ENCODE data around the gene NHEJ1.

The NHEJ1 gene

GRCh38 chr2:219030177-219030940 lies 130.3 kb downstream of the NHEJ1 start:
- Histone ChIP-seq H3K27me3 (ENCODE audit: control insufficient read depth in 1 of 2, insufficient read depth in 2 of 2, low read length in 2 of 2) (no peaks in the 10 kb centered on the region), H3K4me3 (ENCODE audit: low read depth in 1 of 2, low read length in 2 of 2) (no peak overlapping the region), H3K9me3 (ENCODE audit: control insufficient read depth in 1 of 2, low read length in 2 of 2) (no peaks in the 10 kb centered on the region), H3K27ac (ENCODE audit: low read depth, low read length) (no peak overlapping the region), H3K9ac (ENCODE audit: low read depth in 1 of 2, low read length in 2 of 2) (no peak overlapping the region), H3K4me1 (ENCODE audit: control insufficient read depth in 1 of 2, insufficient read depth in 2 of 2, low read length in 2 of 2) (no peaks in the 10 kb centered on the region), H3K36me3 (ENCODE audit: control insufficient read depth in 1 of 2, insufficient read depth in 2 of 2, low read length in 2 of 2) (no peaks in the 10 kb centered on the region)

GRCh38 chr2:219029829-219030165 lies 130.8 kb downstream of the NHEJ1 start:
- Histone ChIP-seq H3K4me3 (ENCODE audit: low read depth in 1 of 2, low read length in 2 of 2) (no peak overlapping the region), H3K9ac (ENCODE audit: low read depth in 1 of 2, low read length in 2 of 2) (no peak overlapping the region), H3K27ac (ENCODE audit: low read depth, low read length) (no peak overlapping the region), H3K9me3 (ENCODE audit: control insufficient read depth in 1 of 2, low read length in 2 of 2) (no peaks in the 10 kb centered on the region), H3K36me3 (ENCODE audit: control insufficient read depth in 1 of 2, insufficient read depth in 2 of 2, low read length in 2 of 2) (no peaks in the 10 kb centered on the region), H3K27me3 (ENCODE audit: control insufficient read depth in 1 of 2, insufficient read depth in 2 of 2, low read length in 2 of 2) (no peaks in the 10 kb centered on the region), H3K4me1 (ENCODE audit: control insufficient read depth in 1 of 2, insufficient read depth in 2 of 2, low read length in 2 of 2) (no peaks in the 10 kb centered on the region)

GRCh38 chr2:219028996-219029828 lies 131.4 kb downstream of the NHEJ1 start:
- Histone ChIP-seq H3K27me3 (ENCODE audit: control insufficient read depth in 1 of 2, insufficient read depth in 2 of 2, low read length in 2 of 2) (no peaks in the 10 kb centered on the region), H3K27ac (ENCODE audit: low read depth, low read length) (no peak overlapping the region), H3K9ac (ENCODE audit: low read depth in 1 of 2, low read length in 2 of 2) (no peak overlapping the region), H3K9me3 (ENCODE audit: control insufficient read depth in 1 of 2, low read length in 2 of 2) (no peaks in the 10 kb centered on the region), H3K36me3 (ENCODE audit: control insufficient read depth in 1 of 2, insufficient read depth in 2 of 2, low read length in 2 of 2) (no peaks in the 10 kb centered on the region), H3K4me1 (ENCODE audit: control insufficient read depth in 1 of 2, insufficient read depth in 2 of 2, low read length in 2 of 2) (no peaks in the 10 kb centered on the region), H3K4me3 (ENCODE audit: low read depth in 1 of 2, low read length in 2 of 2) (no peak overlapping the region)

- H3K4me1 ChIP-seq (ENCODE audit: control insufficient read depth in 1 of 2, insufficient read depth in 2 of 2, low read length in 2 of 2): no peaks in the 10 kb centered on the region
- no peak overlapping the region for H3K4me3 ChIP-seq (ENCODE audit: low read depth in 1 of 2, low read length in 2 of 2)
- H3K27ac ChIP-seq (ENCODE audit: low read depth, low read length): no peak overlapping the region
- no peaks in the 10 kb centered on the region for H3K27me3 ChIP-seq (ENCODE audit: control insufficient read depth in 1 of 2, insufficient read depth in 2 of 2, low read length in 2 of 2)
- H3K36me3 ChIP-seq (ENCODE audit: control insufficient read depth in 1 of 2, insufficient read depth in 2 of 2, low read length in 2 of 2): no peaks in the 10 kb centered on the region
- no peak overlapping the region for H3K9ac ChIP-seq (ENCODE audit: low read depth in 1 of 2, low read length in 2 of 2)
- H3K9me3 ChIP-seq (ENCODE audit: control insufficient read depth in 1 of 2, low read length in 2 of 2): no peaks in the 10 kb centered on the region
Observed at GRCh38 chr2:219028141-219028540, 132.5 kb downstream of the NHEJ1 start.

DNA sequence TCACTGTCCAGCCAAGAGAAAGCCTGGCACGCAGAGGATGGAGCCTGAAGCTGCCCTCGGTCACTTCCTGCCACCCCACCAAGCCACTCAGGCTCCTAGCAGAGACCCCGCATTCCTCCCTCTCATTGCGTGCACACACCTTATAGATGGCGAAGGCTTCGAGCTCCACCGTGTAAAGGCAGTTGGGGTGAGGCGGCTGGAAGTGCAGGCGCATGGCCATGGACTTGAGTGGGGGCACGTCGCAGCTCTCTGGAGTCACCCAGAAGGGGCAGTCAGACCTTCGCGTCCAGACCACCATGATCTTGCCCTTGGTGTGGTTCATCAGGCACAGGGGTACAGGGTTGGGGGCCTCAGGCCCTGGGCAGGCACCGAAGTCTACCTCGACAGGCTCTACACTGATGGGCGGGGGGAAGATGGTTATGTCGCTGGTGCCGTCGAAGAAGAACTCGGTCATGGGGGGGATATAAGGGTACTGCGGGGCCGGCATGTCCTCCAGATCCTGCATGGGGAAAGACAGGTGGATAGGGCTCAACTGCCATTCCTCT lies 133.0 kb downstream of the NHEJ1 start:
- H3K36me3 ChIP-seq (ENCODE audit: control insufficient read depth in 1 of 2, insufficient read depth in 2 of 2, low read length in 2 of 2): no peaks in the 10 kb centered on the region
- no peaks in the 10 kb centered on the region for H3K27me3 ChIP-seq (ENCODE audit: control insufficient read depth in 1 of 2, insufficient read depth in 2 of 2, low read length in 2 of 2)
- no peak overlapping the region for H3K27ac ChIP-seq (ENCODE audit: low read depth, low read length)
- H3K4me1 ChIP-seq (ENCODE audit: control insufficient read depth in 1 of 2, insufficient read depth in 2 of 2, low read length in 2 of 2): no peaks in the 10 kb centered on the region
- H3K9ac ChIP-seq (ENCODE audit: low read depth in 1 of 2, low read length in 2 of 2): no peak overlapping the region
- no peaks in the 10 kb centered on the region for H3K9me3 ChIP-seq (ENCODE audit: control insufficient read depth in 1 of 2, low read length in 2 of 2)
- H3K4me3 ChIP-seq (ENCODE audit: low read depth in 1 of 2, low read length in 2 of 2): no peak overlapping the region

- Histone ChIP-seq H3K4me1 (ENCODE audit: control insufficient read depth in 1 of 2, insufficient read depth in 2 of 2, low read length in 2 of 2) (no peaks in the 10 kb centered on the region), H3K27ac (ENCODE audit: low read depth, low read length) (no peak overlapping the region), H3K9me3 (ENCODE audit: control insufficient read depth in 1 of 2, low read length in 2 of 2) (no peaks in the 10 kb centered on the region), H3K27me3 (ENCODE audit: control insufficient read depth in 1 of 2, insufficient read depth in 2 of 2, low read length in 2 of 2) (no peaks in the 10 kb centered on the region), H3K36me3 (ENCODE audit: control insufficient read depth in 1 of 2, insufficient read depth in 2 of 2, low read length in 2 of 2) (no peaks in the 10 kb centered on the region), H3K4me3 (ENCODE audit: low read depth in 1 of 2, low read length in 2 of 2) (no peak overlapping the region), H3K9ac (ENCODE audit: low read depth in 1 of 2, low read length in 2 of 2) (no peak overlapping the region)
Observed at GRCh38 chr2:219026946-219027345, 133.7 kb downstream of the NHEJ1 start.

DNA sequence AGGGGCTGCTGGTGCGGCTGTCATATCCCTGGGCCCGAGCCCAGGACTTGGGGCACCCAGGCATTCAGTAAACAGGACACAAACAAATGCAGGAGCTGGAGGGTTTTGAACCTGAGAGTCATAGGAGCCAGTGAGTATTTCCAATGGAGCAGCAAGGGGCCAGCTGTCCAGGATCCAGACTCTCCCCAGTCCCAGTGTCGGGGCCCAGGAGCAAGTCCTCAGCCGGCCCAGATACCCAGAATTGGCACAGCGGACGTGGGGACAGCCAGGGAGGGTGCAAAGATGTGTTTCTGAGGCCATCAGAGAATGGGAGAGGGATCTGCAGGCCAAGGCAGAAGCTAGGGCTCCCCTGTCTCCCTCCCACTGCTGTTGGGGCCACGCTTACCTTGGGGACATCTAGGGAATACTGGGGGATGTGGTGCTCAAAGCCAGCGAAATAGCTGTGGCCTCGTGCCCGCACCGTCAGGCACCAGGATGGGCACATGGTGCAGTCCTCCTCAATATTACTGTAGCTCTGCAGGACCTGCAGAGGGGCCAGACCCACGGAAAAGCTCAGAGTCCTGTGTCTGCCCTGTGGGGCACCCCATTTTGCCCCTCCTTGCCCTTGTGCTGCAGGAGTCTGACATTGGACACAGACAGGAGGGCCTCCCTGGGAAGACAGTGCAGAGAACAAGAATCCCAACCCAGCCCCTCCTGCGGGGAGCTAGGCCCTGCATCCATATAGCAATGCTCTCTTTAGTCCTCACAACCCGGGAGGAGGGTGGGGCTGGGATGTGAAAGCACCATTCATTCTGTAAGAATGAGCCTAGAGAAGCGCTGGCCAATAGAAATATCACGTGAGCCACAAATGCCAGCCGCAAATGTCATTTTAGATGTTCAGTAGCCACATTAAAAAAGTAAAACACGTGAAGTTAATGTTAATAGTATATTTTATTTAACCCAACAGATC lies 134.7 kb downstream of the NHEJ1 start:
- H3K36me3 ChIP-seq (ENCODE audit: control insufficient read depth in 1 of 2, insufficient read depth in 2 of 2, low read length in 2 of 2): no peaks in the 10 kb centered on the region
- no peak overlapping the region for H3K27ac ChIP-seq (ENCODE audit: low read depth, low read length)
- H3K4me3 ChIP-seq (ENCODE audit: low read depth in 1 of 2, low read length in 2 of 2): no peak overlapping the region
- H3K27me3 ChIP-seq (ENCODE audit: control insufficient read depth in 1 of 2, insufficient read depth in 2 of 2, low read length in 2 of 2): no peaks in the 10 kb centered on the region
- no peaks in the 10 kb centered on the region for H3K4me1 ChIP-seq (ENCODE audit: control insufficient read depth in 1 of 2, insufficient read depth in 2 of 2, low read length in 2 of 2)
- H3K9ac ChIP-seq (ENCODE audit: low read depth in 1 of 2, low read length in 2 of 2): no peak overlapping the region
- no peaks in the 10 kb centered on the region for H3K9me3 ChIP-seq (ENCODE audit: control insufficient read depth in 1 of 2, low read length in 2 of 2)
